ENCODE measurements around the gene BUB1.

- TF ChIP-seq POLR2A (IDR thresholded peaks at IDR 0.05) (no peak), CTCF (IDR thresholded peaks at IDR 0.05 in 8 of 11, conservative IDR thresholded peaks at IDR 0.05 in 3 of 11) (no peak)
Measured at GRCh38 chr2:110637093-110637492, 40.8 kb downstream of the BUB1 start.
